Nephron progenitor cell (in vitro differentiated cells): ENCODE measurements around the gene NMNAT3.

Experiments used
- DNase-seq: peaks from one replicate; pipeline ENCODE4 v3.0.0; 2021
- H3K27ac Mint-ChIP-seq: 2 replicates; pipeline ENCODE4 v1.8.0; 2021; ENCODE audit warnings: mild to moderate bottlenecking, moderate library complexity, mixed read lengths
- H3K27me3 Mint-ChIP-seq: 2 replicates; pipeline ENCODE4 v1.8.0; 2021; ENCODE audit warnings: mild to moderate bottlenecking, low read depth, mixed read lengths; ENCODE audit not compliant: poor library complexity
- H3K36me3 Mint-ChIP-seq: 2 replicates; pipeline ENCODE4 v1.8.0; 2021; ENCODE audit warnings: low read depth, mixed read lengths
- H3K4me1 Mint-ChIP-seq: 2 replicates; pipeline ENCODE4 v1.8.0; 2021; ENCODE audit warnings: mixed read lengths
- H3K4me3 Mint-ChIP-seq: 2 replicates; pipeline ENCODE4 v1.8.0; 2021; ENCODE audit warnings: mild to moderate bottlenecking, moderate library complexity, mixed read lengths
- H3K9me3 Mint-ChIP-seq: 2 replicates; pipeline ENCODE4 v1.8.0; 2021; ENCODE audit warnings: mild to moderate bottlenecking, moderate library complexity, mixed read lengths
- CTCF ChIP-seq: fragments of 200-600 bp; sonication (generic); IDR thresholded peaks from 2 replicates; pipeline ENCODE4 v1.5.0; 2021; ENCODE audit warnings: antibody characterized with exemption

The NMNAT3 gene

DNA sequence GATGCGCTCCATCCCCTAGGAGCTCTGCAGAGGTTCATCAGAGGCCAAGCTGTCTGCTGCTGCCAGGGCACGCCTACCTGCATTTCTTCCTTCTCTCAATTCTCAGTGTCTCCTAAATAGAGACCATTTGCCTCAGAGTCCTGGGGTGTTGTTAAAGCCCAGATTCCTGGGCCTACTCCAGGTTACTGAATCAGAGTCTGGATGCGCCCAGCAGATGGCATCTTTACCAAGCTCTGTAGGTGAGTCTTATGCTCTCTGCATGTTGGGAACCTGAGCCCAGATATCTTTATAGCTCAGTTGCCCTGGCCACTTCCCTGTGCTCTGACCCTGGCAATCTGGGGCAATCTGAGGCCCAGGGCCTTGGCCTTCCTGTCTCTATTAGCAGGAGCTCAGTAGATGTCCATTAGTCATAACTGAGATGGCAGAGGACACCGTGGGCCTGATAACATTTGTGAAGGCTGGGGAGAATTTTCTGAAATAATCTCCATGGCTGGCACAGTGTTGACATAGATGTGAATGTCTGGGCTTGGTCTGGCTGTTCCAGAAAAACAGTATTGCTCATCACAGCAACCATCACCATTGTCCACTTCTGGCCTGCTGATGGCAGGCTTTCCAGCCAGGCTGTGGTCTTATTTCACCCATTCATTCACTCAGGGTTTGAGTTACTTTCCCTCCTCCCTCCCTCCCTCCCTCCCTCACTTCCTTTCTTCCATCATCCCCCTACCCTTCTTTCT lies 125.0 kb downstream of the NMNAT3 start:
- H3K4me1 Mint-ChIP-seq = peaks cover 38% of the 10 kb centered on the region
- H3K27ac Mint-ChIP-seq = peak overlapping the region; percentile 73
- no peak for DNase-seq
- no peaks in the 10 kb centered on the region for H3K27me3 Mint-ChIP-seq
- H3K9me3 Mint-ChIP-seq = no peaks in the 10 kb centered on the region
- TF ChIP-seq CTCF = no peak
- H3K36me3 Mint-ChIP-seq = no peaks in the 10 kb centered on the region
- H3K4me3 Mint-ChIP-seq = no peak overlapping the region

DNA sequence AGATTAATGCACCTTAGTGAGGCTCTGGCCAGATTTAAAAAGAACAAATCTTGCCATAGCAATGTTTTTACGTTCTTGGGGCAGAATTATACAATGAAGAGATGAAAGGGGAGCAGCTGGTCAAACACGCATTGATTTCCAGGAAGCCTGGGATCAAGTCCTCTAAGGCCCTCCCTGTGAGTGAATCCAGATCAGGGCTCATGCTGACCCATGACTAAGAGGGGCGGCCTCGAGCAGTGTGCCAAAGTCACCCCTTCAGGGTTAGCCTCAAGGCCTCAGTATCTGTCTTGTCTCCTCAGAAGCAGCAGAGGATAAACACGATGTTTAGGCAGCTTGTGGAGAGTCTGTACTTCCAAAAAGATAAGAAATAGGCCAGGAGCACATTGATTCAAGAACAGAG lies 129.0 kb downstream of the NMNAT3 start:
- Mint-ChIP-seq H3K27ac (no peak overlapping the region), H3K36me3 (peaks cover 24% of the 10 kb centered on the region), H3K27me3 (peaks cover 6% of the 10 kb centered on the region), H3K4me3 (no peak overlapping the region), H3K4me1 (peaks cover 20% of the 10 kb centered on the region), H3K9me3 (peaks cover 5% of the 10 kb centered on the region)
- no peak for TF ChIP-seq CTCF
- DNase-seq = no peak

GRCh38 chr3:139547666-139548065 lies 130.1 kb downstream of the NMNAT3 start:
- Mint-ChIP-seq H3K4me1 (peaks cover 22% of the 10 kb centered on the region), H3K27me3 (peaks cover 6% of the 10 kb centered on the region), H3K36me3 (peaks cover 29% of the 10 kb centered on the region), H3K4me3 (no peak overlapping the region), H3K9me3 (peaks cover 5% of the 10 kb centered on the region), H3K27ac (no peak overlapping the region)
- DNase-seq = no peak
- no peak for TF ChIP-seq CTCF

DNA sequence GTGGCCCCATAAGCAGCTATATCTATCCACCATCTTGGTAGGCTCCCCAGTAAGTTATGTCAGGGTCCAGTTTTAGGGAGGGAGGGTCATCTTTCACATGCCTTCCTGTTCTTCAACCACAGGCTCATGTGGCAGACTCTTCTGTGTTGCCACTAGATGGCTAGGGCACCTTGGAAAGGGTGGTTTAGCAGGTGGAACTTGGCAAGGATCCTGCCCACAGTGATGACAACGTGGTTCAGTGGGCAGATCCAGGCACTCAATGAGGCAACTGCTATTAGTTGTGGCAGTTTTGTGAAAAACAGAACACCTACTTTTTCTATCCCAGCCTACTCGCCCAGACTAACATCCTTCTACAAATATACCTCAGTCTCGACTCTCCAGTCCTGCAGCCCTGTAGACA lies 131.0 kb downstream of the NMNAT3 start:
- no peak for DNase-seq
- Mint-ChIP-seq H3K4me1 (peaks cover 23% of the 10 kb centered on the region), H3K4me3 (no peak overlapping the region), H3K36me3 (peaks cover 33% of the 10 kb centered on the region), H3K27ac (no peak overlapping the region), H3K27me3 (peaks cover 6% of the 10 kb centered on the region), H3K9me3 (peaks cover 5% of the 10 kb centered on the region)
- TF ChIP-seq CTCF = no peak

GRCh38 chr3:139541532-139542288 lies 136.1 kb downstream of the NMNAT3 start:
- H3K4me1 Mint-ChIP-seq = peaks cover 54% of the 10 kb centered on the region
- no peak for DNase-seq
- H3K27me3 Mint-ChIP-seq = peaks cover 4% of the 10 kb centered on the region
- peaks cover 5% of the 10 kb centered on the region for H3K9me3 Mint-ChIP-seq
- peak overlapping the region; percentile 90 for H3K27ac Mint-ChIP-seq
- H3K4me3 Mint-ChIP-seq = peak overlapping the region; percentile 89
- H3K36me3 Mint-ChIP-seq = peaks cover 46% of the 10 kb centered on the region
- no peak for TF ChIP-seq CTCF
